ACHN (cell line): ENCODE data around the gene PIPOX.

Experiments used
- DNase-seq: peaks from one replicate; pipeline ENCODE4 v3.0.0-alpha.2; 2015
- in situ Hi-C: cut with HindIII; loops from 2 replicates; pipeline ENCODE4 v1.10.0; 2017; ENCODE audit warnings: low sequenced_read_pairs, low pct_ligation_motif_present, low pct_unique_long_range_greater_than_20kb

Gene PIPOX

GRCh38 chr17:29042026-29042678 lies 789 bp upstream of the PIPOX start:
- in situ Hi-C loops, result no loop called here
- DNase-seq, result no peak

- DNase-seq, result no peak
- in situ Hi-C loops, result no loop called here
Measured at GRCh38 chr17:29043539-29044145, 701 bp downstream of the PIPOX start.

- DNase-seq, result no peak
- in situ Hi-C loops, result no loop called here
Measured at GRCh38 chr17:29045026-29045425, 2.1 kb downstream of the PIPOX start.

- in situ Hi-C loops, result no loop called here
- DNase-seq, result no peak
Measured at GRCh38 chr17:29045734-29046472, 3.0 kb downstream of the PIPOX start.

GRCh38 chr17:29046473-29046839 lies 3.5 kb downstream of the PIPOX start:
- DNase-seq, result no peak
- in situ Hi-C loops, result no loop called here

GRCh38 chr17:29048440-29049368 lies 5.8 kb downstream of the PIPOX start:
- no peak for DNase-seq
- in situ Hi-C loops, result no loop called here

GRCh38 chr17:29049541-29050145 lies 6.7 kb downstream of the PIPOX start:
- no peak for DNase-seq
- in situ Hi-C loops, result no loop called here

GRCh38 chr17:29050176-29050575 lies 7.2 kb downstream of the PIPOX start:
- in situ Hi-C loops, result no loop called here
- DNase-seq, result no peak

GRCh38 chr17:29051194-29051593 lies 8.3 kb downstream of the PIPOX start:
- no peak for DNase-seq
- in situ Hi-C loops, result no loop called here

- DNase-seq, result no peak
- in situ Hi-C loops, result no loop called here
Measured at GRCh38 chr17:29051731-29052130, 8.8 kb downstream of the PIPOX start.

- no peak for DNase-seq
- in situ Hi-C loops, result no loop called here
Measured at GRCh38 chr17:29054835-29055234, 11.9 kb downstream of the PIPOX start.

GRCh38 chr17:29057361-29057760 lies 14.4 kb downstream of the PIPOX start:
- in situ Hi-C loops, result no loop called here
- DNase-seq, result no peak

- in situ Hi-C loops, result no loop called here
- DNase-seq, result no peak
Measured at GRCh38 chr17:29058391-29058790, 15.4 kb downstream of the PIPOX start.

GRCh38 chr17:29059281-29059680 lies 16.3 kb downstream of the PIPOX start:
- in situ Hi-C loops, result no loop called here
- DNase-seq, result peak; percentile 19

GRCh38 chr17:29060475-29060874 lies 17.5 kb downstream of the PIPOX start:
- in situ Hi-C loops, result no loop called here
- no peak for DNase-seq

GRCh38 chr17:29061036-29061435 lies 18.1 kb downstream of the PIPOX start:
- in situ Hi-C loops, result no loop called here
- DNase-seq, result no peak

- DNase-seq, result no peak
- in situ Hi-C loops, result no loop called here
Measured at GRCh38 chr17:29062215-29062614, 19.3 kb downstream of the PIPOX start.

GRCh38 chr17:29063992-29064391 lies 21.1 kb downstream of the PIPOX start:
- in situ Hi-C loops, result no loop called here
- no peak for DNase-seq

- in situ Hi-C loops, result no loop called here
- DNase-seq, result no peak
Measured at GRCh38 chr17:29066047-29066446, 23.1 kb downstream of the PIPOX start.
